OCI-LY1 (cell line): ENCODE results near the gene CFAP251.
A peak's percentile ranks its signal among the peaks of the same experiment; 100 is the strongest.

Experiments used
- H2AFZ ChIP-seq: fragments of 200-600 bp; sonication (generic), shearing (Covaris generic); 2 replicates; pipeline ENCODE4 v1.6.0; 2014; ENCODE audit warnings: antibody characterized with exemption, mild to moderate bottlenecking, low read length
- H3F3A ChIP-seq: fragments of 200-600 bp; sonication (generic), shearing (Covaris generic); 2 replicates; pipeline ENCODE4 v1.6.0; 2014; ENCODE audit warnings: mild to moderate bottlenecking, antibody characterized with exemption, low read length, moderate library complexity; ENCODE audit not compliant: insufficient read depth
- H3K27ac ChIP-seq: fragments of 200-600 bp; sonication (generic); 2 replicates; pipeline ENCODE4 v1.5.1; 2014; ENCODE audit warnings: low read length, mixed run types, mild to moderate bottlenecking, low read depth; ENCODE audit not compliant: poor library complexity, severe bottlenecking
- H3K27me3 ChIP-seq: fragments of 200-600 bp; sonication (generic); 2 replicates; pipeline ENCODE4 v1.6.0; 2014; ENCODE audit warnings: antibody characterized with exemption, mild to moderate bottlenecking, low read length, moderate library complexity; ENCODE audit not compliant: insufficient read depth
- H3K36me3 ChIP-seq: fragments of 200-600 bp; sonication (generic); 2 replicates; pipeline ENCODE4 v1.6.1; 2014; ENCODE audit warnings: mild to moderate bottlenecking, antibody characterized with exemption, low read length, moderate library complexity, mixed read lengths; ENCODE audit not compliant: insufficient read depth
- H3K4me1 ChIP-seq: fragments of 200-600 bp; sonication (generic); 2 replicates; pipeline ENCODE4 v1.5.1; 2014; ENCODE audit warnings: mild to moderate bottlenecking, low read length, moderate library complexity; ENCODE audit not compliant: insufficient read depth, severe bottlenecking
- H3K4me2 ChIP-seq: fragments of 200-600 bp; sonication (generic), shearing (Covaris generic); 2 replicates; pipeline ENCODE4 v1.6.1; 2014; ENCODE audit warnings: low read length
- H3K4me3 ChIP-seq: fragments of 200-600 bp; sonication (generic); 2 replicates; pipeline ENCODE4 v1.5.1; 2014; ENCODE audit warnings: low read length, low read depth, mild to moderate bottlenecking, mixed read lengths; ENCODE audit not compliant: poor library complexity, severe bottlenecking
- H3K79me2 ChIP-seq: fragments of 200-600 bp; shearing (Covaris generic); 2 replicates; pipeline ENCODE4 v1.6.1; 2016; ENCODE audit warnings: mixed run types, low read length, mixed read lengths; ENCODE audit not compliant: insufficient read depth
- H3K9ac ChIP-seq: fragments of 200-600 bp; sonication (generic), shearing (Covaris generic); 2 replicates; pipeline ENCODE4 v1.6.1; 2014; ENCODE audit warnings: mild to moderate bottlenecking, low read length, mixed read lengths
- H3K9me2 ChIP-seq: fragments of 200-600 bp; sonication (generic), shearing (Covaris generic); 2 replicates; pipeline ENCODE4 v1.6.1; 2014; ENCODE audit warnings: low read depth, mild to moderate bottlenecking, low read length, mixed read lengths
- H3K9me3 ChIP-seq: fragments of 200-600 bp; shearing (Covaris generic); 2 replicates; pipeline ENCODE4 v1.6.1; 2014; ENCODE audit warnings: low read length, mixed read lengths
- H4K20me1 ChIP-seq: fragments of 200-600 bp; sonication (generic), shearing (Covaris generic); 2 replicates; pipeline ENCODE4 v1.6.0; 2016; ENCODE audit warnings: mild to moderate bottlenecking, low read length; ENCODE audit not compliant: insufficient read depth
- EZH2 ChIP-seq: fragments of 200-600 bp; sonication (generic), shearing (Covaris generic); IDR thresholded peaks from 2 replicates; pipeline ENCODE4 v1.8.0; 2017; ENCODE audit warnings: borderline replicate concordance, mixed run types, mild to moderate bottlenecking, antibody characterized with exemption, low read length, moderate library complexity, mixed read lengths
- TF ChIP-seq, protein P1 (sequence below): fragments of 200-600 bp; sonication (generic), shearing (Covaris generic); IDR thresholded peaks from 2 replicates; pipeline ENCODE4 v1.5.1; 2017; ENCODE audit warnings: mild to moderate bottlenecking, antibody characterized with exemption, low read length, moderate library complexity, mixed read lengths

CFAP251 gene

DNA sequence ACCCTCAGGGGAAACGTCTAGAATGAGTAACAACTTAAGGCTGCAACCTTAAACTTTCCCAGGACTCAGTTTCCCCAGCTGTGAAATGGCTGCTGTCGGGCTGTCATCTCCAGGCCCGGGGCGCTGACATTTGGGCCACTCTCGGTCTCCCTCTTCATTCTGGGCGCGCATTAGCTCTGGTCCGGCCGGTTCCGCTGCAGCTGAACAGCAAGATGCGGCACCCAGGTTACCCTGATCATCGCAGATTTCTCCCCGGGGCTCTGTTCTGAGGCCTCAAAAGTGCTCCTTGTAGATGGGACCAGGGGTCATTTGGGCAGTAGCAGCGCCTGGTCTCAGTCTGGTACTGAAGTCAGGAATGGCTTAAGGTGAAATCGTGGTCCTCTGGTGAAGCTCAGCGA lies 102.4 kb downstream of the CFAP251 start:
- TF ChIP-seq, protein P1, sequence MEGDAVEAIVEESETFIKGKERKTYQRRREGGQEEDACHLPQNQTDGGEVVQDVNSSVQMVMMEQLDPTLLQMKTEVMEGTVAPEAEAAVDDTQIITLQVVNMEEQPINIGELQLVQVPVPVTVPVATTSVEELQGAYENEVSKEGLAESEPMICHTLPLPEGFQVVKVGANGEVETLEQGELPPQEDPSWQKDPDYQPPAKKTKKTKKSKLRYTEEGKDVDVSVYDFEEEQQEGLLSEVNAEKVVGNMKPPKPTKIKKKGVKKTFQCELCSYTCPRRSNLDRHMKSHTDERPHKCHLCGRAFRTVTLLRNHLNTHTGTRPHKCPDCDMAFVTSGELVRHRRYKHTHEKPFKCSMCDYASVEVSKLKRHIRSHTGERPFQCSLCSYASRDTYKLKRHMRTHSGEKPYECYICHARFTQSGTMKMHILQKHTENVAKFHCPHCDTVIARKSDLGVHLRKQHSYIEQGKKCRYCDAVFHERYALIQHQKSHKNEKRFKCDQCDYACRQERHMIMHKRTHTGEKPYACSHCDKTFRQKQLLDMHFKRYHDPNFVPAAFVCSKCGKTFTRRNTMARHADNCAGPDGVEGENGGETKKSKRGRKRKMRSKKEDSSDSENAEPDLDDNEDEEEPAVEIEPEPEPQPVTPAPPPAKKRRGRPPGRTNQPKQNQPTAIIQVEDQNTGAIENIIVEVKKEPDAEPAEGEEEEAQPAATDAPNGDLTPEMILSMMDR = no peak
- Histone ChIP-seq H3K27ac (peak overlapping the region; percentile 86), H3K36me3 (peaks cover 25% of the 10 kb centered on the region), H3K4me1 (peaks cover 50% of the 10 kb centered on the region), H3K4me3 (peak overlapping the region; percentile 71), H3K9me3 (peaks cover 7% of the 10 kb centered on the region), H2AFZ (no peak overlapping the region), H3K27me3 (no peaks in the 10 kb centered on the region), H3K9ac (peak overlapping the region; percentile 93), H3K4me2 (peak overlapping the region; percentile 78), H4K20me1 (no peaks in the 10 kb centered on the region), H3K79me2 (peaks cover 36% of the 10 kb centered on the region), H3F3A (no peaks in the 10 kb centered on the region), H3K9me2 (no peaks in the 10 kb centered on the region)

DNA sequence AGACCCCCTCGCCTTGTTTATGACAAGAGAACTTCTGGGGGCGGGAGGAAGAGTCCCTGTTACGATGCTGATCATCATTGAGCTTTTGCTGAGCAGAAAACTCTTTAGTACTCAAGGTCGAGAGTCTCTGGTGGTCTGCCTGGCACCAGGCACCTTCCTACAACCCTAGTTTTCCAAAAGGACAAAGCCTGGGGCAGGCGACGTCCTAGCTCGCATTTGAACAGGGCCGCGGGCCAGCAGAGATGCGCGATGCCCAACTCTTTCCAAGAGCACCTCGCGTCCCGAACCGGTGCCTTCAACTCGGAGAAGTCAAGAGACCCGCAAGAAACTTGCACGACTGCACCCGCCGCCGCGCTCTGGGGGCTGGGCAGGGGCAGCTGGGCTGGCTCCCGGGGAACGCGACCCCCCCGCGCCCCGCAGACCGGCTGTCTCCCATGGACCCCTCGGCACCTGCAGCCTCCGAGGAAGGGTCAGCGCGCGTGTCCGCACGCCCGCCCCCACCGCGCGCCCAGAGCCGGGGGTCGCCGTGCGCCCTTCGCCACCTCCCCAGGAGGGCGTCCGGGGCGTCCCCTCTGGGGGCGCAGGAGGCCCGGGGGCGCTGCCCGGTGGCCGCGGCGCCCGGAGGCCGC lies 102.9 kb downstream of the CFAP251 start:
- Histone ChIP-seq H2AFZ (no peak overlapping the region), H3K9me2 (no peaks in the 10 kb centered on the region), H3K27me3 (no peaks in the 10 kb centered on the region), H3K79me2 (peaks cover 38% of the 10 kb centered on the region), H3K27ac (peak overlapping the region; percentile 86), H3K4me1 (peaks cover 55% of the 10 kb centered on the region), H4K20me1 (no peaks in the 10 kb centered on the region), H3F3A (no peaks in the 10 kb centered on the region), H3K36me3 (peaks cover 25% of the 10 kb centered on the region), H3K9me3 (peaks cover 7% of the 10 kb centered on the region), H3K4me3 (peak overlapping the region; percentile 71), H3K9ac (peak overlapping the region; percentile 93), H3K4me2 (peak overlapping the region; percentile 78)
- TF ChIP-seq EZH2 = no peak
- TF ChIP-seq, protein P1 = no peak

DNA sequence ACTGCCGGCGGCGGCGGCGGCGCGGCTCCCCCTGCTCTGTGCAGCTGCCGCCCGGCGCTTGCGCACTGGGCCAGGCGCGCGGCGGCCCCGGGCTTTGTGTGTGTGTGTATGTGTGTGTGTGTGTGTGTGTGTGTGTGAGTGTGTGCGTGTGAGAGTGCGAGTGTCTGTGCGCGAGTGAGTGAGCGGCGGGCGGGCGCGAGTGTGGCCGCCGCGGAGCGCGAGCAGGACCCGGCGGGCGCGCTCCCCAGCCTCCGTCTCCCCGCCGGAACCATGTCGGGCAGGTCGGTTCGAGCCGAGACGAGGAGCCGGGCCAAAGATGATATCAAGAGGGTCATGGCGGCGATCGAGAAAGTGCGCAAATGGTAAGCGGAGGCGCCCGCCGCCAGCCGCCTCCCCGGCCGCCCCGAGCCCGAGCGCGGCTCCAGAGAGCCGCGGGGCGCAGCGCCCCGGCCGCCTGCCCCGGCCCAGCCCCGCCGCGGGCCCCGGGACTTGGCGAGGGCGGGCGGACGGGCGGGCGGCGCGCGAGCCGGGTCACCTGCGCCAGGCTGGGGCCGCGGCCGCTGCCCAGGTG lies 103.5 kb downstream of the CFAP251 start, which contains the start of gene BCL7A:
Gene BCL7A, plus strand, starts transcription at position 63 of the 571 bp plus-strand sequence. Its CDS starts 208 bp downstream, at position 271.
- Histone ChIP-seq H3K27ac (peak within 1 kb of the TSS; percentile 97), H3K9me2 (no peaks in the 10 kb centered on the region), H3K4me3 (peak within 1 kb of the TSS; percentile 86), H3K9me3 (peaks cover 7% of the 10 kb centered on the region), H2AFZ (no peak within 1 kb of the TSS), H3K79me2 (peaks cover 42% of the 10 kb centered on the region), H3K36me3 (peaks cover 25% of the 10 kb centered on the region), H3F3A (no peaks in the 10 kb centered on the region), H3K4me1 (peaks cover 61% of the 10 kb centered on the region), H3K4me2 (peak within 1 kb of the TSS; percentile 78), H3K27me3 (no peaks in the 10 kb centered on the region), H3K9ac (peak within 1 kb of the TSS; percentile 96), H4K20me1 (no peaks in the 10 kb centered on the region)
- TF ChIP-seq, protein P1 = no peak
- TF ChIP-seq EZH2 = no peak
